Adrenal gland (tissue), 12 donors: ENCODE results near the gene NSMCE4A. TPM values are rescaled to one million over a fixed set of nuclear protein-coding genes. Genes with fewer than 3 reads are reported as not detected.

Source experiments
- DNase-seq, 7 donors: peaks; one replicate each; pipeline ENCODE4 v3.0.0-alpha.2; 2019 to 2020
- H3K27ac ChIP-seq, 5 donors: fragments of 200-600 bp; sonication (generic) in 4 of 5; 1 replicate in 3 of 5; 2 replicates in 2 of 5; pipeline versions ENCODE4 v1.5.1 to v1.8.0; 2016 to 2020; ENCODE audit warnings: mild to moderate bottlenecking in 1 of 5
- H3K27me3 ChIP-seq: fragments of 200-600 bp; 2 replicates; pipeline ENCODE4 v1.8.0; 2021
- H3K36me3 ChIP-seq, 2 donors: fragments of 200-600 bp; replicated peaks in 1 of 2; 1 replicate in 1 of 2; 2 replicates in 1 of 2; pipeline versions ENCODE4 v1.5.1 to v1.8.0; 2018 to 2022
- H3K4me1 ChIP-seq, 2 donors: fragments of 200-600 bp; replicated peaks in 1 of 2; 1 replicate in 1 of 2; 2 replicates in 1 of 2; pipeline versions ENCODE4 v1.5.1 to v1.8.0; 2018 to 2021
- H3K4me3 ChIP-seq, 4 donors: fragments of 200-600 bp; sonication (generic) in 3 of 4; one replicate each; pipeline ENCODE4 v1.5.1; 2016 to 2018
- H3K9me3 ChIP-seq, 3 donors: fragments of 200-600 bp; sonication (generic) in 1 of 3; replicated peaks in 1 of 3; 1 replicate in 2 of 3; 2 replicates in 1 of 3; pipeline versions ENCODE4 v1.5.1 to v1.8.0; 2016 to 2021
- POLR2A ChIP-seq, 2 donors: fragments of 450-650 bp; IDR thresholded peaks; one replicate each; pipeline ENCODE4 v1.6.1; 2017; ENCODE audit warnings: antibody characterized with exemption in 2 of 2, mild to moderate bottlenecking in 2 of 2, moderate library complexity in 1 of 2
- WGBS, 4 donors: extraction: QIAGEN DNeasy Blood & Tissue Kit in 2 of 4; methylation state at CpG; one replicate each; pipeline versions ENCODE4 v1.1.5 to v1.1.7; 2013 to 2017; 5-methylcytosine and 5-hydroxymethylcytosine counted together
- intact Hi-C, 2 donors: fragments of 100-400 bp; cut with DNase I; formaldehyde crosslinking; loops; one replicate each; pipeline versions ENCODE4 v1.14.1 to v1.15.0; 2022 to 2023
- polyA plus RNA-seq, 3 donors: library from polyadenylated mRNA; stranded (reverse); fragments of 200-250 nt in 2 of 3; fragments of 350-450 nt in 1 of 3; fragmentation: Illumina TruSeq in 1 of 3; extraction: RNeasy Lipid Tissue Mini Kit (QIAGEN cat#74804) in 1 of 3; gene quantifications; one replicate each; pipeline ENCODE4 v1.2.3, GENCODE V29; 2013 to 2014
- small RNA-seq, 2 donors: library from RNA; depleted of rRNA; stranded (forward); fragments of <200 nt; gene quantifications; one replicate each; pipeline ENCODE3, GENCODE V24; 2016
- total RNA-seq, 9 donors: library from RNA; depleted of rRNA in 4 of 9; stranded (reverse); fragments of >200 nt in 4 of 9; fragments of 120-200 nt in 1 of 9; fragmentation: NEBNext Ultra II Directional in 1 of 9; extraction: Animal tissue kit (Norgen Biotek cat#: 25700) in 1 of 9; gene quantifications; one replicate each; pipeline versions ENCODE4 v1.1.0 to v1.2.4, GENCODE V29; 2013 to 2023
- TF ChIP-seq, protein P1 (sequence below), 6 experiments: fragments of 450-650 bp in 4 of 6; fragments of 200-600 bp in 2 of 6; sonication (generic) in 1 of 6; IDR thresholded peaks; 1 replicate in 5 of 6; 2 replicates in 1 of 6; pipeline versions ENCODE4 v1.5.1 to v1.8.0; 2016 to 2021; ENCODE audit warnings: antibody characterized with exemption in 6 of 6, mild to moderate bottlenecking in 2 of 6, moderate library complexity in 1 of 6
- donor health status: healthy with polysubstance abuse.
- donor health status: Bipolar disorder and iron deficiency.
- donor health status: DM: yes; HTN: yes; CAD: no.
- donor health status: DM: no; HTN: no; CAD: no.
- donor health status: DM: no; HTN: no; CAD: no.
- donor health status: DM: yes; HTN: yes; CAD: no.

The NSMCE4A gene
- total and polyA plus RNA-seq, 12 donors: 25.6 to 94.8 (median 42.1) TPM

DNA sequence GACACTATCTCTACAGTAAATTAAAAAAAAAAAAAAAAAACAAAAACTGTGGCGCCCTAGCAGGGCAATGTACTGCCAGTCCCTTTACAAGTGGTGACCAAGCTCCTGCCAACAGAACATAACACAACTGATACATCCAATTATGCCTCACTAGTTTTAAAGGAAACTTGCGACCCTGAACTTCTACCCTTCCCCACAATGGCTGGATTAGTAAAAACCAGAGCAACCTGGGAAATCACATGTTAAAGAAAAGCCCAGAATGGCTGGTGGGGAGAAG lies 63.7 kb downstream of the NSMCE4A start:
- H3K36me3 ChIP-seq: peaks cover 0 to 12% of the 10 kb centered on the region in 2 donors
- H3K4me1 ChIP-seq: peaks cover 0 to 8% of the 10 kb centered on the region in 2 donors
- H3K27me3 ChIP-seq: no peaks in the 10 kb centered on the region
- 92 to 98% (median 97%) methylated on average over 2 of the region's 2 CpGs for WGBS, 4 donors
- no peaks in the 10 kb centered on the region for H3K9me3 ChIP-seq
- intact Hi-C loops: no loop called here
- DNase-seq: no peak
- no peak overlapping the region for H3K4me3 ChIP-seq
- H3K27ac ChIP-seq: peak overlapping the region in 1 of 5 donors; percentile 10
- no peak for TF ChIP-seq POLR2A (IDR thresholded peaks at IDR 0.05)
- TF ChIP-seq, protein P1, sequence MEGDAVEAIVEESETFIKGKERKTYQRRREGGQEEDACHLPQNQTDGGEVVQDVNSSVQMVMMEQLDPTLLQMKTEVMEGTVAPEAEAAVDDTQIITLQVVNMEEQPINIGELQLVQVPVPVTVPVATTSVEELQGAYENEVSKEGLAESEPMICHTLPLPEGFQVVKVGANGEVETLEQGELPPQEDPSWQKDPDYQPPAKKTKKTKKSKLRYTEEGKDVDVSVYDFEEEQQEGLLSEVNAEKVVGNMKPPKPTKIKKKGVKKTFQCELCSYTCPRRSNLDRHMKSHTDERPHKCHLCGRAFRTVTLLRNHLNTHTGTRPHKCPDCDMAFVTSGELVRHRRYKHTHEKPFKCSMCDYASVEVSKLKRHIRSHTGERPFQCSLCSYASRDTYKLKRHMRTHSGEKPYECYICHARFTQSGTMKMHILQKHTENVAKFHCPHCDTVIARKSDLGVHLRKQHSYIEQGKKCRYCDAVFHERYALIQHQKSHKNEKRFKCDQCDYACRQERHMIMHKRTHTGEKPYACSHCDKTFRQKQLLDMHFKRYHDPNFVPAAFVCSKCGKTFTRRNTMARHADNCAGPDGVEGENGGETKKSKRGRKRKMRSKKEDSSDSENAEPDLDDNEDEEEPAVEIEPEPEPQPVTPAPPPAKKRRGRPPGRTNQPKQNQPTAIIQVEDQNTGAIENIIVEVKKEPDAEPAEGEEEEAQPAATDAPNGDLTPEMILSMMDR (IDR thresholded peaks at IDR 0.05): no peak

GRCh38 chr10:121910673-121911420 lies 64.2 kb downstream of the NSMCE4A start:
- Histone ChIP-seq H3K4me1 (peaks cover 0 to 8% of the 10 kb centered on the region in 2 donors), H3K27ac (peak overlapping the region in 1 of 5 donors; percentile 10), H3K4me3 (no peak overlapping the region), H3K27me3 (no peaks in the 10 kb centered on the region), H3K9me3 (no peaks in the 10 kb centered on the region), H3K36me3 (peaks cover 0 to 12% of the 10 kb centered on the region in 2 donors)
- intact Hi-C loops: no loop called here
- TF ChIP-seq, protein P1 (IDR thresholded peaks at IDR 0.05): no peak
- peak in 1 of 7 donors; percentile 9 for DNase-seq
- WGBS, 4 donors: 58 to 64% (median 62%) methylated on average over 5 of the region's 5 CpGs

Small RNAs within 50 kb of the gene (small RNA-seq; reads per million reads assigned to genes)
- gene RF02219: 0 reads per million in 2 donors

Other genes starting within 250 kb of the NSMCE4A start
- gene ATE1, start 47.2 kb downstream of the NSMCE4A start, total RNA-seq: 10 to 100 TPM; 25.6 to 53.7 (median 37.4) TPM
- 10 to 100 TPM in 1 of 3 donors, 1 to 10 TPM in 2; 4.2 to 23.1 (median 5.4) TPM for gene ATE1, start 47.2 kb downstream of the NSMCE4A start, polyA plus RNA-seq
- gene TACC2, start 13.9 kb upstream of the NSMCE4A start, total RNA-seq: 10 to 100 TPM; 11.3 to 27.8 (median 24.5) TPM
- gene TACC2, start 13.9 kb upstream of the NSMCE4A start, polyA plus RNA-seq: 10 to 100 TPM; 28.9 to 45.7 (median 42.0) TPM